ENCODE data around the gene CPO.
A peak's percentile ranks its signal among the peaks of the same experiment; 100 is the strongest.

Gene CPO

DNA sequence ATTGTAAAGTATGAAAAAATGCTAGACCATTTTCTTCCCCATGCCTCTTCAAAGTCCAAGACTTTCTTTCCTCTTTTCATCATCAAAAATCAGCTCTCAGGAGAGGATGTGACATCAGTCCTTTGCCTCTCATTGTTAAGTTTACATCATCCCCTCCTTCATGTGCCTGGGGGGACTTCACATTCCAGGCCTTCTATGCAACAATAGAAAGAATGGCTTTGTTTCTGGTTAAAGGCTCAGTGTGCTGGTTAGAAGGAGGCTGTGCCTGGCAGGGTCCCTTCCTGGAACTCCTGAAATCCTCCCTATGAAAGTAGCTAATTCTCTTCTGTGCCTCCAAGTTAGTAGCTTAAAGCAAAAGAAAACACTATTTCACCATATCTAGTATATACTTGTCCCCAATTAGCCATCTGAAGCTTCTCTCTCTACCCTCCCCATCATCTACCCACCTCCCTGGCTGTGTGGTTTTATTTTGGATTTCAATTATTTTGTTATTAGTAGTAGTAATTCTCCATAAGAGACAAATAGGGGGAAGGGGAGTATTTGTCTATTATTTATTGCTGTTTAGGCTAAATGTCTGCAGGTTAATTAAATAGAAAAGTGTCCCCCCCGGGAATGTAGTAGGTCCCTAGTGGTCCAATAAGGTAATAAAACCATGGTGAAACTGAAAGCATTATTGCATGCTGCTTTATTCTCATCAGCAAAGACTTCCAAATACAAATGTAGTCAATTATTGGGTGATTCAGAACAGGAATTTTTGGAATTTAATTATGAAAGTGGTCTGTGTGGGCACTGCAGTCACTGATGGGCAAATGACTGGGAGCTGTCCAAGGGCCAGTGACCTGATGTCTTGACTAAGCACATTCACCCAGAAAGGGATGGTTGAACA lies 69.0 kb downstream of the CPO start:
- in situ Hi-C loops (cut with HindIII; ENCODE audit: low pct_ligation_motif_present, low sequenced_read_pairs): no loop called here
- TF ChIP-seq, protein P1, sequence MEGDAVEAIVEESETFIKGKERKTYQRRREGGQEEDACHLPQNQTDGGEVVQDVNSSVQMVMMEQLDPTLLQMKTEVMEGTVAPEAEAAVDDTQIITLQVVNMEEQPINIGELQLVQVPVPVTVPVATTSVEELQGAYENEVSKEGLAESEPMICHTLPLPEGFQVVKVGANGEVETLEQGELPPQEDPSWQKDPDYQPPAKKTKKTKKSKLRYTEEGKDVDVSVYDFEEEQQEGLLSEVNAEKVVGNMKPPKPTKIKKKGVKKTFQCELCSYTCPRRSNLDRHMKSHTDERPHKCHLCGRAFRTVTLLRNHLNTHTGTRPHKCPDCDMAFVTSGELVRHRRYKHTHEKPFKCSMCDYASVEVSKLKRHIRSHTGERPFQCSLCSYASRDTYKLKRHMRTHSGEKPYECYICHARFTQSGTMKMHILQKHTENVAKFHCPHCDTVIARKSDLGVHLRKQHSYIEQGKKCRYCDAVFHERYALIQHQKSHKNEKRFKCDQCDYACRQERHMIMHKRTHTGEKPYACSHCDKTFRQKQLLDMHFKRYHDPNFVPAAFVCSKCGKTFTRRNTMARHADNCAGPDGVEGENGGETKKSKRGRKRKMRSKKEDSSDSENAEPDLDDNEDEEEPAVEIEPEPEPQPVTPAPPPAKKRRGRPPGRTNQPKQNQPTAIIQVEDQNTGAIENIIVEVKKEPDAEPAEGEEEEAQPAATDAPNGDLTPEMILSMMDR (IDR thresholded peaks at IDR 0.05; ENCODE audit: low read depth, low read length, missing control alignments): peak; percentile 30
- H3K27me3 ChIP-seq (replicated peaks): no peaks in the 10 kb centered on the region
- no peak overlapping the region for H3K27ac ChIP-seq
- no peaks in the 10 kb centered on the region for H3K36me3 ChIP-seq (replicated peaks)
- H3K4me3 ChIP-seq (ENCODE audit: low read depth, low read length): no peak overlapping the region
- DNase-seq: no peak

GRCh38 chr2:207012461-207012860 lies 73.1 kb downstream of the CPO start:
- TF ChIP-seq, protein P1 (IDR thresholded peaks at IDR 0.05; ENCODE audit: low read depth, low read length, missing control alignments): no peak
- no peaks in the 10 kb centered on the region for H3K36me3 ChIP-seq (replicated peaks)
- H3K27me3 ChIP-seq (replicated peaks): no peaks in the 10 kb centered on the region
- in situ Hi-C loops (cut with HindIII; ENCODE audit: low pct_ligation_motif_present, low sequenced_read_pairs): no loop called here
- H3K4me3 ChIP-seq (ENCODE audit: low read depth, low read length): no peak overlapping the region
- H3K27ac ChIP-seq: no peak overlapping the region
- DNase-seq: no peak

- TF ChIP-seq, protein P1 (IDR thresholded peaks at IDR 0.05; ENCODE audit: low read depth, low read length, missing control alignments): no peak
Observed at GRCh38 chr2:207014424-207014823, 75.1 kb downstream of the CPO start.

GRCh38 chr2:207015901-207016300 lies 76.6 kb downstream of the CPO start:
- DNase-seq: no peak
- Histone ChIP-seq H3K27me3 (replicated peaks) (no peaks in the 10 kb centered on the region), H3K36me3 (replicated peaks) (no peaks in the 10 kb centered on the region), H3K4me3 (ENCODE audit: low read depth, low read length) (no peak overlapping the region), H3K27ac (no peak overlapping the region)
- in situ Hi-C loops (cut with HindIII; ENCODE audit: low pct_ligation_motif_present, low sequenced_read_pairs): no loop called here
- TF ChIP-seq, protein P1 (IDR thresholded peaks at IDR 0.05; ENCODE audit: low read depth, low read length, missing control alignments): no peak

More at GRCh38 chr2:207014424-207014823, 75.1 kb downstream of the CPO start:
- Histone ChIP-seq H3K36me3 (replicated peaks) (no peaks in the 10 kb centered on the region), H3K27me3 (replicated peaks) (no peaks in the 10 kb centered on the region), H3K4me3 (ENCODE audit: low read depth, low read length) (no peak overlapping the region), H3K27ac (no peak overlapping the region)
- in situ Hi-C loops (cut with HindIII; ENCODE audit: low pct_ligation_motif_present, low sequenced_read_pairs): no loop called here
- DNase-seq: no peak

All from brain microvascular endothelial cell (primary cell).